ENCODE results near the gene GCN1. TPM values are rescaled to one million over a fixed set of nuclear protein-coding genes. Genes with fewer than 3 reads are reported as not detected.

The GCN1 gene
- total RNA-seq, 1 experiment from 2014 or later, result 181 TPM

- H3K27ac Mint-ChIP-seq, result no peak overlapping the region
- ChIA-PET POLR2A (interaction anchor here (2.3 to 2.7 kb wide), 2 partner anchors 8 to 20 kb away, joined by 5 to 8 read pairs; partner anchors contain the start of gene RPLP0), CTCF (interaction anchor here (0.6 to 2.8 kb wide), 3 partner anchors 20 to 209 kb away, joined by 3 to 15 read pairs (median 10); partner anchors contain the start of genes PXN and RPLP0)
- no peak overlapping the region for H3K4me3 Mint-ChIP-seq
- H3K9me3 Mint-ChIP-seq, result no peaks in the 10 kb centered on the region
- no peak for TF ChIP-seq ATF3 (CRISPR knock-in tag; conservative IDR thresholded peaks at IDR 0.05)
- no peak for TF ChIP-seq ZBTB21 (CRISPR knock-in tag; IDR thresholded peaks at IDR 0.05; ENCODE audit: borderline replicate concordance)
- TF ChIP-seq ZNF416 (CRISPR knock-in tag; IDR thresholded peaks at IDR 0.05), result no peak
- TF ChIP-seq TCF7 (CRISPR knock-in tag; IDR thresholded peaks at IDR 0.05; ENCODE audit: low read depth), result no peak
- TF ChIP-seq, protein P1, sequence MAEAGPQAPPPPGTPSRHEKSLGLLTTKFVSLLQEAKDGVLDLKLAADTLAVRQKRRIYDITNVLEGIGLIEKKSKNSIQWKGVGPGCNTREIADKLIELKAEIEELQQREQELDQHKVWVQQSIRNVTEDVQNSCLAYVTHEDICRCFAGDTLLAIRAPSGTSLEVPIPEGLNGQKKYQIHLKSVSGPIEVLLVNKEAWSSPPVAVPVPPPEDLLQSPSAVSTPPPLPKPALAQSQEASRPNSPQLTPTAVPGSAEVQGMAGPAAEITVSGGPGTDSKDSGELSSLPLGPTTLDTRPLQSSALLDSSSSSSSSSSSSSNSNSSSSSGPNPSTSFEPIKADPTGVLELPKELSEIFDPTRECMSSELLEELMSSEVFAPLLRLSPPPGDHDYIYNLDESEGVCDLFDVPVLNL (CRISPR knock-in tag; IDR thresholded peaks at IDR 0.05; ENCODE audit: borderline replicate concordance, low read depth), result no peak
- TF ChIP-seq ZNF425 (CRISPR knock-in tag; conservative IDR thresholded peaks at IDR 0.05), result no peak
- TF ChIP-seq ZNF396 (CRISPR knock-in tag; IDR thresholded peaks at IDR 0.05; ENCODE audit: borderline replicate concordance), result no peak
- TF ChIP-seq NR2C2 (CRISPR knock-in tag; IDR thresholded peaks at IDR 0.05), result no peak
- no peak for TF ChIP-seq NFATC4 (CRISPR knock-in tag; IDR thresholded peaks at IDR 0.05)
- TF ChIP-seq, protein P2, sequence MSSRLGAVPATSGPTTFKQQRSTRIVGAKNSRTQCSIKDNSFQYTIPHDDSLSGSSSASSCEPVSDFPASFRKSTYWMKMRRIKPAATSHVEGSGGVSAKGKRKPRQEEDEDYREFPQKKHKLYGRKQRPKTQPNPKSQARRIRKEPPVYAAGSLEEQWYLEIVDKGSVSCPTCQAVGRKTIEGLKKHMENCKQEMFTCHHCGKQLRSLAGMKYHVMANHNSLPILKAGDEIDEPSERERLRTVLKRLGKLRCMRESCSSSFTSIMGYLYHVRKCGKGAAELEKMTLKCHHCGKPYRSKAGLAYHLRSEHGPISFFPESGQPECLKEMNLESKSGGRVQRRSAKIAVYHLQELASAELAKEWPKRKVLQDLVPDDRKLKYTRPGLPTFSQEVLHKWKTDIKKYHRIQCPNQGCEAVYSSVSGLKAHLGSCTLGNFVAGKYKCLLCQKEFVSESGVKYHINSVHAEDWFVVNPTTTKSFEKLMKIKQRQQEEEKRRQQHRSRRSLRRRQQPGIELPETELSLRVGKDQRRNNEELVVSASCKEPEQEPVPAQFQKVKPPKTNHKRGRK (CRISPR knock-in tag; IDR thresholded peaks at IDR 0.05; ENCODE audit: borderline replicate concordance), result no peak
- TF ChIP-seq AR (CRISPR knock-in tag; IDR thresholded peaks at IDR 0.05), result no peak
- no peak for TF ChIP-seq GABPB1 (CRISPR knock-in tag; IDR thresholded peaks at IDR 0.05)
- TF ChIP-seq, protein P3, sequence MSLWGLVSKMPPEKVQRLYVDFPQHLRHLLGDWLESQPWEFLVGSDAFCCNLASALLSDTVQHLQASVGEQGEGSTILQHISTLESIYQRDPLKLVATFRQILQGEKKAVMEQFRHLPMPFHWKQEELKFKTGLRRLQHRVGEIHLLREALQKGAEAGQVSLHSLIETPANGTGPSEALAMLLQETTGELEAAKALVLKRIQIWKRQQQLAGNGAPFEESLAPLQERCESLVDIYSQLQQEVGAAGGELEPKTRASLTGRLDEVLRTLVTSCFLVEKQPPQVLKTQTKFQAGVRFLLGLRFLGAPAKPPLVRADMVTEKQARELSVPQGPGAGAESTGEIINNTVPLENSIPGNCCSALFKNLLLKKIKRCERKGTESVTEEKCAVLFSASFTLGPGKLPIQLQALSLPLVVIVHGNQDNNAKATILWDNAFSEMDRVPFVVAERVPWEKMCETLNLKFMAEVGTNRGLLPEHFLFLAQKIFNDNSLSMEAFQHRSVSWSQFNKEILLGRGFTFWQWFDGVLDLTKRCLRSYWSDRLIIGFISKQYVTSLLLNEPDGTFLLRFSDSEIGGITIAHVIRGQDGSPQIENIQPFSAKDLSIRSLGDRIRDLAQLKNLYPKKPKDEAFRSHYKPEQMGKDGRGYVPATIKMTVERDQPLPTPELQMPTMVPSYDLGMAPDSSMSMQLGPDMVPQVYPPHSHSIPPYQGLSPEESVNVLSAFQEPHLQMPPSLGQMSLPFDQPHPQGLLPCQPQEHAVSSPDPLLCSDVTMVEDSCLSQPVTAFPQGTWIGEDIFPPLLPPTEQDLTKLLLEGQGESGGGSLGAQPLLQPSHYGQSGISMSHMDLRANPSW (CRISPR knock-in tag; conservative IDR thresholded peaks at IDR 0.05; ENCODE audit: low read depth), result no peak
- no peak for TF ChIP-seq ZBTB43 (CRISPR knock-in tag; IDR thresholded peaks at IDR 0.05)
- no peak for TF ChIP-seq HMGXB4 (CRISPR knock-in tag; IDR thresholded peaks at IDR 0.05)
- TF ChIP-seq JUN (CRISPR knock-in tag; IDR thresholded peaks at IDR 0.05), result no peak
- TF ChIP-seq E2F1 (CRISPR knock-in tag; IDR thresholded peaks at IDR 0.05), result no peak
- TF ChIP-seq ERG (CRISPR knock-in tag; IDR thresholded peaks at IDR 0.05), result no peak
- TF ChIP-seq HMGA2 (CRISPR knock-in tag; IDR thresholded peaks at IDR 0.05), result no peak
- H3K4me1 Mint-ChIP-seq, result peaks cover 12% of the 10 kb centered on the region
- no peak for DNase-seq (ENCODE audit: low spot score)
- H3K36me3 Mint-ChIP-seq, result peaks cover 36% of the 10 kb centered on the region
- no peaks in the 10 kb centered on the region for H3K27me3 Mint-ChIP-seq (ENCODE audit: low read depth)
- no peak for ATAC-seq
Measured at GRCh38 chr12:120220838-120221575, 26.5 kb upstream of the GCN1 start.
